ENCODE results near the gene GARIN5A.
A peak's percentile ranks its signal among the peaks of the same experiment; 100 is the strongest.

GARIN5A gene

GRCh38 chr19:50434525-50434924 is 42.1 kb downstream of the GARIN5A start:
- DNase-seq (ENCODE audit: low read depth in 3 of 3) = no peak

GRCh38 chr19:50433201-50434180 is 43.2 kb downstream of the GARIN5A start:
- no peak for DNase-seq (ENCODE audit: low read depth in 3 of 3)

GRCh38 chr19:50432221-50433028 is 44.2 kb downstream of the GARIN5A start, which contains the start of gene MYBPC2:
Gene MYBPC2, plus strand, starts transcription at chr19:50432892. Its CDS starts 62 bp downstream, at chr19:50432954.
- DNase-seq (ENCODE audit: low read depth in 3 of 3) = no peak

GRCh38 chr19:50431343-50432220 is 45.1 kb downstream of the GARIN5A start:
- DNase-seq (ENCODE audit: low read depth in 3 of 3) = peak; percentile 77 to 85 (median 84)

- no peak for DNase-seq (ENCODE audit: low read depth in 3 of 3)
Observed at GRCh38 chr19:50430888-50431342, 45.7 kb downstream of the GARIN5A start.

- no peak for DNase-seq (ENCODE audit: low read depth in 3 of 3)
Observed at GRCh38 chr19:50428772-50429463, 47.7 kb downstream of the GARIN5A start.

GRCh38 chr19:50427997-50428425 is 48.6 kb downstream of the GARIN5A start:
- peak in 1 of 3 experiments; percentile 42 for DNase-seq (ENCODE audit: low read depth in 3 of 3)

- DNase-seq (ENCODE audit: low read depth in 3 of 3) = no peak
Observed at GRCh38 chr19:50427318-50427925, 49.2 kb downstream of the GARIN5A start.

- DNase-seq (ENCODE audit: low read depth in 3 of 3) = no peak
Observed at GRCh38 chr19:50425581-50425980, 51.1 kb downstream of the GARIN5A start.

- no peak for DNase-seq (ENCODE audit: low read depth in 3 of 3)
Observed at GRCh38 chr19:50423279-50424113, 53.2 kb downstream of the GARIN5A start.

- DNase-seq (ENCODE audit: low read depth in 3 of 3) = no peak
Observed at GRCh38 chr19:50422397-50423278, 54.0 kb downstream of the GARIN5A start.

GRCh38 chr19:50420808-50421207 is 55.8 kb downstream of the GARIN5A start:
- no peak for DNase-seq (ENCODE audit: low read depth in 3 of 3)

GRCh38 chr19:50420127-50420526 is 56.5 kb downstream of the GARIN5A start:
- no peak for DNase-seq (ENCODE audit: low read depth in 3 of 3)

- no peak for DNase-seq (ENCODE audit: low read depth in 3 of 3)
Observed at GRCh38 chr19:50419580-50420035, 57.0 kb downstream of the GARIN5A start.

GRCh38 chr19:50419022-50419579 is 57.5 kb downstream of the GARIN5A start:
- DNase-seq (ENCODE audit: low read depth in 3 of 3) = no peak

- DNase-seq (ENCODE audit: low read depth in 3 of 3) = no peak
Observed at GRCh38 chr19:50418176-50419021, 58.2 kb downstream of the GARIN5A start, which contains the start of gene SPIB. Gene SPIB, plus strand, starts transcription at chr19:50418938. Its CDS starts 25 bp downstream, at chr19:50418963.

Data from stimulated activated CD4-positive, alpha-beta T cell treated with anti-CD3 and anti-CD28 coated beads, TNF-alpha, amount 100 ng/mL, for 24 hours (primary cell).